Measurements from ENCODE around the gene NRXN3.

NRXN3 gene

GRCh38 chr14:78959674-78960264 is 789.6 kb downstream of the NRXN3 start:
- H3K4me2 ChIP-seq (ENCODE audit: low read depth, low read length, poor library complexity, severe bottlenecking), result no peak overlapping the region
- H3K9me3 ChIP-seq (ENCODE audit: insufficient read depth, low read length), result no peaks in the 10 kb centered on the region
- H3K36me3 ChIP-seq (ENCODE audit: low read length), result no peaks in the 10 kb centered on the region
- no peaks in the 10 kb centered on the region for H3K9me2 ChIP-seq (replicated peaks; ENCODE audit: insufficient read depth, low read length)
- H3F3A ChIP-seq (ENCODE audit: insufficient read depth), result no peaks in the 10 kb centered on the region
- H3K4me3 ChIP-seq (ENCODE audit: insufficient read depth, low read length, poor library complexity, severe bottlenecking), result no peak overlapping the region
- no peaks in the 10 kb centered on the region for H3K27me3 ChIP-seq (ENCODE audit: low read length)
- no peaks in the 10 kb centered on the region for H4K20me1 ChIP-seq (ENCODE audit: low read depth, low read length)
- peak; percentile 68 for TF ChIP-seq CTCF (IDR thresholded peaks at IDR 0.05; ENCODE audit: insufficient read depth, low read length, poor library complexity, severe bottlenecking)
- TF ChIP-seq EZH2phosphoT487 (conservative IDR thresholded peaks at IDR 0.05; ENCODE audit: low read length), result no peak
- no peak overlapping the region for H3K27ac ChIP-seq (ENCODE audit: low read depth, low read length)
- no peak overlapping the region for H3K9ac ChIP-seq (ENCODE audit: low read length)
- H2AFZ ChIP-seq (ENCODE audit: low read depth, low read length, severe bottlenecking), result no peak overlapping the region
- no peaks in the 10 kb centered on the region for H3K79me2 ChIP-seq (ENCODE audit: insufficient read depth, low read length)

GRCh38 chr14:78967111-78967809 is 797.1 kb downstream of the NRXN3 start:
- H3K9me3 ChIP-seq (ENCODE audit: insufficient read depth, low read length), result no peaks in the 10 kb centered on the region
- H2AFZ ChIP-seq (ENCODE audit: low read depth, low read length, severe bottlenecking), result no peak overlapping the region
- H3K36me3 ChIP-seq (ENCODE audit: low read length), result no peaks in the 10 kb centered on the region
- no peaks in the 10 kb centered on the region for H3F3A ChIP-seq (ENCODE audit: insufficient read depth)
- no peaks in the 10 kb centered on the region for H3K79me2 ChIP-seq (ENCODE audit: insufficient read depth, low read length)
- no peak overlapping the region for H3K4me2 ChIP-seq (ENCODE audit: low read depth, low read length, poor library complexity, severe bottlenecking)
- no peak overlapping the region for H3K4me3 ChIP-seq (ENCODE audit: insufficient read depth, low read length, poor library complexity, severe bottlenecking)
- H3K9ac ChIP-seq (ENCODE audit: low read length), result no peak overlapping the region
- H3K9me2 ChIP-seq (replicated peaks; ENCODE audit: insufficient read depth, low read length), result no peaks in the 10 kb centered on the region
- no peaks in the 10 kb centered on the region for H4K20me1 ChIP-seq (ENCODE audit: low read depth, low read length)
- H3K27me3 ChIP-seq (ENCODE audit: low read length), result no peaks in the 10 kb centered on the region
- TF ChIP-seq CTCF (IDR thresholded peaks at IDR 0.05; ENCODE audit: insufficient read depth, low read length, poor library complexity, severe bottlenecking) (no peak), EZH2phosphoT487 (conservative IDR thresholded peaks at IDR 0.05; ENCODE audit: low read length) (no peak)
- no peak overlapping the region for H3K27ac ChIP-seq (ENCODE audit: low read depth, low read length)

GRCh38 chr14:78968265-78968664 is 798.1 kb downstream of the NRXN3 start:
- Histone ChIP-seq H4K20me1 (ENCODE audit: low read depth, low read length) (no peaks in the 10 kb centered on the region), H3K27me3 (ENCODE audit: low read length) (no peaks in the 10 kb centered on the region), H3K4me2 (ENCODE audit: low read depth, low read length, poor library complexity, severe bottlenecking) (no peak overlapping the region), H3K9me3 (ENCODE audit: insufficient read depth, low read length) (no peaks in the 10 kb centered on the region), H3K36me3 (ENCODE audit: low read length) (no peaks in the 10 kb centered on the region), H2AFZ (ENCODE audit: low read depth, low read length, severe bottlenecking) (no peak overlapping the region), H3K9ac (ENCODE audit: low read length) (no peak overlapping the region), H3F3A (ENCODE audit: insufficient read depth) (no peaks in the 10 kb centered on the region), H3K79me2 (ENCODE audit: insufficient read depth, low read length) (no peaks in the 10 kb centered on the region), H3K27ac (ENCODE audit: low read depth, low read length) (no peak overlapping the region), H3K4me3 (ENCODE audit: insufficient read depth, low read length, poor library complexity, severe bottlenecking) (no peak overlapping the region), H3K9me2 (replicated peaks; ENCODE audit: insufficient read depth, low read length) (no peaks in the 10 kb centered on the region)
- TF ChIP-seq EZH2phosphoT487 (conservative IDR thresholded peaks at IDR 0.05; ENCODE audit: low read length) (no peak), CTCF (IDR thresholded peaks at IDR 0.05; ENCODE audit: insufficient read depth, low read length, poor library complexity, severe bottlenecking) (no peak)
